Left lung (tissue), 10 donors: ENCODE data around the gene WDR5. TPM values are rescaled to one million over a fixed set of nuclear protein-coding genes. Genes with fewer than 3 reads are reported as not detected.

Experiments used
- ATAC-seq: fragments of 200-7000 bp; cut with Tn5 transposase; one replicate; pipeline ENCODE4 v1.9.1; 2020; ENCODE audit warnings: moderate library complexity
- DNase-seq, 4 donors: peaks; one replicate each; pipeline ENCODE4 v3.0.0-alpha.2; 2013 to 2020
- H3K27ac ChIP-seq, 2 donors: fragments of 200-600 bp; sonication (generic) in 1 of 2; one replicate each; pipeline versions ENCODE4 v1.5.0 to v1.8.0; 2020 to 2021
- H3K27me3 ChIP-seq, 2 donors: fragments of 200-600 bp; sonication (generic) in 1 of 2; one replicate each; pipeline versions ENCODE4 v1.5.0 to v1.8.0; 2020 to 2021
- H3K36me3 ChIP-seq, 2 donors: fragments of 200-600 bp; sonication (generic) in 1 of 2; one replicate each; pipeline versions ENCODE4 v1.5.0 to v1.8.0; 2020 to 2021
- H3K4me1 ChIP-seq, 2 donors: fragments of 200-600 bp; one replicate each; pipeline ENCODE4 v1.8.0; 2021
- H3K4me3 ChIP-seq, 2 donors: fragments of 200-600 bp; sonication (generic) in 1 of 2; one replicate each; pipeline versions ENCODE4 v1.5.0 to v1.8.0; 2020 to 2021; ENCODE audit warnings: mild to moderate bottlenecking in 1 of 2
- H3K9me3 ChIP-seq, 2 donors: fragments of 200-600 bp; sonication (generic) in 1 of 2; one replicate each; pipeline versions ENCODE4 v1.5.0 to v1.8.0; 2020 to 2021
- intact Hi-C, 2 donors: fragments of 100-400 bp; cut with DNase I; formaldehyde crosslinking; loops; one replicate each; pipeline versions ENCODE4 v1.11.2 to v1.14.2; 2022
- polyA plus RNA-seq, 6 donors: library from polyadenylated mRNA; unstranded; fragments of 120-200 nt; gene quantifications; one replicate each; pipeline ENCODE4 v1.2.1, GENCODE V29; 2013; ENCODE audit not compliant: insufficient read length in 6 of 6
- total RNA-seq, 2 donors: library from RNA; stranded (reverse); fragmentation: NEBNext Ultra II Directional; extraction: Animal tissue kit (Norgen Biotek cat#: 25700); gene quantifications; one replicate each; pipeline ENCODE4 v1.2.1, GENCODE V29; 2021
- TF ChIP-seq, protein P1 (sequence below), 2 donors: fragments of 200-600 bp; sonication (generic) in 1 of 2; IDR thresholded peaks; one replicate each; pipeline versions ENCODE4 v1.5.0 to v1.8.0; 2021; ENCODE audit warnings: antibody characterized with exemption in 2 of 2
- donor health status: DM: no; HTN: yes; CAD: no.
- donor health status: DM: no; HTN: no; CAD: no.

The WDR5 gene
- total and polyA plus RNA-seq, 8 donors: 23.7 to 36.3 (median 31.8) TPM

DNA sequence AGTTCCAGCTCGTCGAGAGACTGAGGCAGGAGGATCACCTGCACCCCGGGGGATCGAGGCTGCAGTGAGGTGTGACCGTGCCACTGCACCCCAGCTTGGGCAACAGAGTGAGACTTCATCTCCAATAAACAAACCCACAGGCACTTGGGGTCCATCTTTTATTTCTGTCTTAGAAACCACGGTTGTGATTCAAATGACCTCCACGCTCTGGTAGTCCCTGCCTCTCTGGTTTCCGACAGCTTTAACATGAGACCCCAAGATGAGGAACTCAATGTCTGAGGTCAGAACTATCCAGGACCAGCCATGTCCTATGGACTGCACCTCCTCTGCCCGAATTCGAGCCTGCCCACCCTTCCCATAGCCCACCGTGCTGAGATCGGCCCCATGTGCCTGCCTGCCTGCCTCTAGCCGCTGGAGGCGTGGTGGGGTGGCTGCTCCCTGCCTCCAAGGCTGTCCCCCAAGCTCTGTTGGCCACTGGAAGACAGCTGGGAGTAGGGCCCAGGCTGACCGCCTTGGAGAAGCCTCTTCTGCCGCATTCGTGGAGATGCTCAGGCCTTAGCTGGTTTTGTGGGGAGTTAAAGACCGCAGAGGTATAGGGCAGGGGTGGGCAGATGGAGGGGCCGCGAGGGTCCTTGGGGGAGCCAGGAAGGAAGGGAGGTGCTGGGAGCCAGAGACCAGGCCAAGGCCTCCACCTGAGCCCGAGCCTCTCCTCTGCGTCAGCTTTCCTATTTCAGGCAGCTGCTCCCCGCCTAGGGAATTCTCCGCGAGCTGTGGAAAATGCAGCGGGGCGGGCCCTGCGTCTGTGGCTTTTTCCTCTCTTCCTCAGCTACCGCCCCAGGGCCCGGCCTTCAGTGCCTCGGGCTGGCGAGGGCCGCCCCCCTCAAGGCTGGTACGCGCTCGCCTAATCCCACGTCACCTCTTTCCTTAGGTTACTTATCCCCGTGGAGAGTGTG is 6.9 kb upstream of the WDR5 start:
- intact Hi-C loops: no loop called here
- Histone ChIP-seq H3K27me3 (no peaks in the 10 kb centered on the region), H3K27ac (no peak overlapping the region), H3K36me3 (no peaks in the 10 kb centered on the region), H3K4me1 (peaks cover 0 to 9% of the 10 kb centered on the region in 2 donors), H3K4me3 (no peak overlapping the region), H3K9me3 (no peaks in the 10 kb centered on the region)
- TF ChIP-seq, protein P1, sequence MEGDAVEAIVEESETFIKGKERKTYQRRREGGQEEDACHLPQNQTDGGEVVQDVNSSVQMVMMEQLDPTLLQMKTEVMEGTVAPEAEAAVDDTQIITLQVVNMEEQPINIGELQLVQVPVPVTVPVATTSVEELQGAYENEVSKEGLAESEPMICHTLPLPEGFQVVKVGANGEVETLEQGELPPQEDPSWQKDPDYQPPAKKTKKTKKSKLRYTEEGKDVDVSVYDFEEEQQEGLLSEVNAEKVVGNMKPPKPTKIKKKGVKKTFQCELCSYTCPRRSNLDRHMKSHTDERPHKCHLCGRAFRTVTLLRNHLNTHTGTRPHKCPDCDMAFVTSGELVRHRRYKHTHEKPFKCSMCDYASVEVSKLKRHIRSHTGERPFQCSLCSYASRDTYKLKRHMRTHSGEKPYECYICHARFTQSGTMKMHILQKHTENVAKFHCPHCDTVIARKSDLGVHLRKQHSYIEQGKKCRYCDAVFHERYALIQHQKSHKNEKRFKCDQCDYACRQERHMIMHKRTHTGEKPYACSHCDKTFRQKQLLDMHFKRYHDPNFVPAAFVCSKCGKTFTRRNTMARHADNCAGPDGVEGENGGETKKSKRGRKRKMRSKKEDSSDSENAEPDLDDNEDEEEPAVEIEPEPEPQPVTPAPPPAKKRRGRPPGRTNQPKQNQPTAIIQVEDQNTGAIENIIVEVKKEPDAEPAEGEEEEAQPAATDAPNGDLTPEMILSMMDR (IDR thresholded peaks at IDR 0.05): no peak
- ATAC-seq: no peak
- peak in 1 of 4 donors; percentile 56 for DNase-seq

DNA sequence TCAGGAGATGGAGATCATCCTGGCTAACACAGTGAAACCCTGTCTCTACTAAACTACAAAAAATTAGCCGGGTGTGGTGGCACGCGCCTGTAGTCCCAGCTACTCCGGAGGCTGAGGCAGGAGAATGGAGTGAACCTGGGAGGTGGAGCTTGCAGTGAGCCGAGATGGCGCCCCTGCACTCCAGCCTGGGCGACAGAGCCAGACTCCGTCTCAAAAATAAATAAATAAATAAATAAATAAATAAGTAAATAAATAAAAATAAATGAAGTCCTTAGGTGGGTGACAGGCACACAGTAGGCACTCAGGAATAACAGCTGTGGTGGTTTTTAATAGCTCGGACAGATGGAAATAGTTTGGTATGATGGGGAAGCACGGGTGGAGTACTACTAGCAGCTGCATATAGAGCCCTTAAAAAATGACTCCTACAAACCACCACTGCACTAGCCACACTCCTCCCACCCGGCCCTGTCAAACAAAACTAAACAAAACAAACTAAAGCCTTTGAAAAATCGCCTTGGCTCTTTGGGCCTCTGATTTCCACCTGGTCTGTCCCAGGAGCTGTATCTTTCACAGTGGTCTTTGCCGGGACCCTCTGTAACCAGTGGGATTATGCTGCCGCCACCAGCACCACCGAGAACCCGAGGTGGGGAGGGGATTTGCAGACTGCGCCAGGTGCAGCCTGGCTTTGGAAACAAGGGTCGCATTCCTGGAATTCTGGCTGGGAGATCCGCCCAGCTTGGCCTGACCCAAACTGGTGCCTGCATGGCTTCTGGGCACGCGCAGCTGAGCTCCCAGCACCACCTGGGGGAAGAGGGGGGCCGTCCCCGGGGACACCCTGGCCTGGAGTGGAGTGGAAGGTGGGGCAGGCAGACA is 5.1 kb upstream of the WDR5 start:
- DNase-seq (peak; percentile 25 to 91 (median 82)), ATAC-seq (peak; percentile 80)
- intact Hi-C loops: no loop called here
- Histone ChIP-seq H3K36me3 (no peaks in the 10 kb centered on the region), H3K4me1 (peaks cover 8 to 19% of the 10 kb centered on the region in 2 donors), H3K4me3 (no peak overlapping the region), H3K9me3 (no peaks in the 10 kb centered on the region), H3K27ac (peak overlapping the region; percentile 42 to 51), H3K27me3 (no peaks in the 10 kb centered on the region)
- TF ChIP-seq, protein P1 (IDR thresholded peaks at IDR 0.05): no peak

DNA sequence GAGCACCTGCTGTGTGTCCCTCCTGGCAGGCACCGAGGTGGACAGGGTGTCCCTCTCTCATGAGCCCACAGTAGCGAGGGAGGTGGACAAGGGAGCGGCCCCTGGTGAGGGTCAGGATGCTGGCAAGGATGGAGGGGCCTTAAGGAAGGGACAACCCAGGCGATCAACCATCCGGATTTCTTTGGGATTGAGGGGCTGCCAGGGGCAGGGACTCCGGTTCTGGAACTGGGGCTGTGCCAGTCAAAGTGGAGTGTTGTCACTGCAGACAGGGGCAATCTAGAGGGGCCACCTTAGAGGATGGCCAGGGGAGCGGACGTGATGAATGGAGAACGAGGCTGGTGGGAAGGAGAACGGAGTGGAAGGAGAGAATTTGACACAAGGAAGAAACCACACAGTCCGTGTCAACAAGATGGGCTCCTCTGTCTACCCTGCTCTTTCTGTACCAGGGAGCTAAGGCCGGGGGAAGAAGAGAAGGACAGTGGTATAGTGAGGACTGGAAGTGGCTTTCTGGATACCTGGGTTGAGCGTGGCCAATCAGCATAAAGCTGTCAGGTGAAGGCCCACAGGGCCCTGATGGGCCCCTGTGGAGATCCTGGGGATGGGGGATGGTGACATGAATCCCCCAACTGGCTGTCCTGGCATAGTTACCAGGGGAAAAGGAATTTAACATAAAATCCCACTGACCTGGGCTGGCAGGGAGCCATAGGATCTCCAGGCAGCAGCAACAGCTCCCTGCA is 4.2 kb upstream of the WDR5 start:
- Histone ChIP-seq H3K4me1 (peaks cover 8 to 21% of the 10 kb centered on the region in 2 donors), H3K4me3 (no peak overlapping the region), H3K36me3 (no peaks in the 10 kb centered on the region), H3K27me3 (no peaks in the 10 kb centered on the region), H3K27ac (peak overlapping the region; percentile 42 to 51), H3K9me3 (no peaks in the 10 kb centered on the region)
- ATAC-seq (no peak), DNase-seq (no peak)
- intact Hi-C loops: no loop called here
- TF ChIP-seq, protein P1 (IDR thresholded peaks at IDR 0.05): no peak

DNA sequence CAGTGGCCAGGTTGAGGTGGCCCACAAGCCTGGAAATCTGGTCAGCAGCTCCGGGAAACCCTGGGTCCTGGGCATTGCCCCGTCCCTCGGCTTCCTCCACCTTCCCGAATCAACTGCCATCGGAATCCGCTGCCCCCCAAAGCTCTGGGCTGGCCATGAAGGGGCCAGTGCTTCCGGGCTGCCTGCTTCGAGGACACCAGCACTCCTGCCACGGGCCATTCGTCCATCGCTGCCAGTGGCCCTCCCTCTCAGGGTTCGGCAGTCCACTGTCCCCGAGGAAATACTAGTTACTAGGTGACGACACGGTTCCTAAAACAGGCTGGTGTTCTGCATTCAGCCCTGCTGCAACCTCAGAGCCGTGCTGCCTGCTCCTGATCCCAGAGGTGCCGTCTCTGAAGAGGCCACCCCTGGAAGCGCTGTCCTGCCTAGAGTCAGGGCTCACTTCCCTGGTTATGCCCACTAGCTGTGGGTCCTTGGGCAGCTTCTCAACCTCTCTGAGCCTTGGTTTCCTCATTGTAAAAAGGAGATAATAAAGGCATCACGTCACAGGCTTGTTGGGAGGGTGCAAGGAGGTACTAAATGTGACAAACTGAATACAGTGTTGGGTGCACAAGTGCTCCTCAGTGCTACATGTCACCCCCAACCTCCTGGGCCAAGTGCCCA is 3.5 kb upstream of the WDR5 start:
- no peak overlapping the region for H3K27ac ChIP-seq
- intact Hi-C loops: no loop called here
- peaks cover 8 to 28% of the 10 kb centered on the region in 2 donors for H3K4me1 ChIP-seq
- no peaks in the 10 kb centered on the region for H3K9me3 ChIP-seq
- DNase-seq: no peak
- no peak overlapping the region for H3K4me3 ChIP-seq
- no peaks in the 10 kb centered on the region for H3K27me3 ChIP-seq
- H3K36me3 ChIP-seq: no peaks in the 10 kb centered on the region
- ATAC-seq: no peak
- TF ChIP-seq, protein P1 (IDR thresholded peaks at IDR 0.05): no peak
